DMS 273 (cell line): ENCODE data around the gene OTUB1.
A peak's percentile ranks its signal among the peaks of the same experiment; 100 is the strongest.

Source experiments
- DNase-seq: peaks from one replicate; lab custom pipeline; 2025; ENCODE audit not compliant: unreplicated experiment; lab: John Stamatoyannopoulos, UW

OTUB1 gene

GRCh38 chr11:64004590-64004984 is 18.3 kb downstream of the OTUB1 start:
- DNase-seq = no peak

GRCh38 chr11:64005691-64006090 is 19.5 kb downstream of the OTUB1 start:
- no peak for DNase-seq

- DNase-seq = no peak
Measured at GRCh38 chr11:64006398-64006797, 20.2 kb downstream of the OTUB1 start.

- peak; percentile 44 for DNase-seq
Measured at GRCh38 chr11:64007160-64007628, 21.0 kb downstream of the OTUB1 start.

GRCh38 chr11:64007629-64008282 is 21.5 kb downstream of the OTUB1 start:
- no peak for DNase-seq

GRCh38 chr11:64008283-64008913 is 22.2 kb downstream of the OTUB1 start:
- DNase-seq = no peak

GRCh38 chr11:64008914-64009633 is 22.8 kb downstream of the OTUB1 start:
- DNase-seq = no peak

- no peak for DNase-seq
Measured at GRCh38 chr11:64009710-64010109, 23.5 kb downstream of the OTUB1 start.

- no peak for DNase-seq
Measured at GRCh38 chr11:64010783-64011182, 24.5 kb downstream of the OTUB1 start.

- no peak for DNase-seq
Measured at GRCh38 chr11:64011371-64011770, 25.1 kb downstream of the OTUB1 start.

GRCh38 chr11:64013141-64013896 is 27.1 kb downstream of the OTUB1 start:
- DNase-seq = peak; percentile 34

- DNase-seq = no peak
Measured at GRCh38 chr11:64014356-64014755, 28.1 kb downstream of the OTUB1 start.

GRCh38 chr11:64015510-64015909 is 29.3 kb downstream of the OTUB1 start:
- no peak for DNase-seq

GRCh38 chr11:64015935-64016845 is 30.0 kb downstream of the OTUB1 start:
- peak; percentile 88 for DNase-seq

GRCh38 chr11:64017945-64018224 is 31.6 kb downstream of the OTUB1 start:
- DNase-seq = no peak

GRCh38 chr11:64018310-64018709 is 32.1 kb downstream of the OTUB1 start:
- peak; percentile 53 for DNase-seq

- no peak for DNase-seq
Measured at GRCh38 chr11:64019106-64020037, 33.1 kb downstream of the OTUB1 start.

- DNase-seq = peak; percentile 30
Measured at GRCh38 chr11:64020976-64021756, 34.9 kb downstream of the OTUB1 start.

- DNase-seq = peak; percentile 68
Measured at GRCh38 chr11:64021757-64022093, 35.5 kb downstream of the OTUB1 start.
